T-helper 2 cell treated with Interferon-gamma antibody and Interleukin-4, amounts not matched to agents 100 ng/mL and 5 ng/mL, for 36 hours (primary cell): Measurements from ENCODE around the gene SGO2. TPM values are rescaled to one million over a fixed set of nuclear protein-coding genes. Genes with fewer than 3 reads are reported as not detected.
"Not testable (repeated sequence)": the region's sequence is repeated elsewhere in the genome, so short reads cannot be mapped to it uniquely, and the experiment has no call there.

Source experiments
- intact Hi-C: fragments of 100-400 bp; cut with micrococcal nuclease; formaldehyde crosslinking; loops from one replicate; pipeline ENCODE4 v1.15.1; 2023
- total RNA-seq: library from RNA; stranded (reverse); gene quantifications from 2 replicates; pipeline ENCODE4 v1.2.3, GENCODE V29; 2022

The SGO2 gene
- total RNA-seq, 1 donor from 2014 or later = 45.0 TPM

GRCh38 chr2:200523158-200523557, 2.8 kb upstream of the SGO2 start:
- intact Hi-C loops = no loop called here

DNA sequence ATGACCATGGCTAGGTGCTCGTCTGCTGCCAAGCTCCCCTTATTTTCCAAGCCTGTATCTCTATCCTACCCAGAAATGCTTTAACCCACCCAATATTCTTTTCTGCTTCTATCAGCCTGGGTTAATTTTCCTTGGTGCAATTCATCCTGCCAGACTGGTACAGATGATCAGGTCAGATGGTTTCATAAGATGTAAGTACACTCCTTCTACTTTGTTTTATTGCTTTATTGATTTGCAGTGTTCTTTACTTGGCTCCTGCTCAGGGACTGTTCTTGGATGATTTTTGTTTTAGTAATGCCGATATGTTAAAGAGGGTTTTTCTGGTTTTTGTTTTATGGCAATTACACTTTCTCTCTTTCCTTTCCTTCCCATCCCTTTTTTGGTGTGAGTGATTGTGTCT, 2.4 kb upstream of the SGO2 start:
- intact Hi-C loops = no loop called here

DNA sequence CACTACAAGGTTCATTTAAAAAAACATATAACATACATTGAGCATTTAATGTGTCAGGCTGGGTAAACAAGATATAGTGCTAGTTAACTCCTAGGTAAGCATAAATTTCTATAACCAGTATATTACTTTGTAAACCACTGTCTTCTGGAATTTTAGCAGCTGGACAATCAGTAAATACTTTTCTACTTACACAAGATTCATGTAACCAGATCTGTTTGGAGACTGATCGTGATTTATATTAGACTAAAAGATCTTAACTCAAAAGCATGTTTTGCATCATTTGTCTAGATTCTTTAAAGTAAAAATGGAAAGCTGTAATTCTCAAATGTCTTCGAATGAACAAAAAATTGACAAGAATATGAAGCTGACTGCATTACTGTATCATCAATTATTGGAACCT, 941 bp upstream of the SGO2 start:
- intact Hi-C loops = loop anchor here (5.0 kb wide), 3 partner anchors 52 to 613 kb away; partner anchors contain the start of genes C2orf69 and CLK1

- intact Hi-C loops = loop anchor here (5.0 kb wide), 3 partner anchors 52 to 613 kb away; partner anchors contain the start of genes C2orf69 and CLK1
These were observed 491 bp upstream of the SGO2 start for GRCh38 chr2:200525551-200525881.

DNA sequence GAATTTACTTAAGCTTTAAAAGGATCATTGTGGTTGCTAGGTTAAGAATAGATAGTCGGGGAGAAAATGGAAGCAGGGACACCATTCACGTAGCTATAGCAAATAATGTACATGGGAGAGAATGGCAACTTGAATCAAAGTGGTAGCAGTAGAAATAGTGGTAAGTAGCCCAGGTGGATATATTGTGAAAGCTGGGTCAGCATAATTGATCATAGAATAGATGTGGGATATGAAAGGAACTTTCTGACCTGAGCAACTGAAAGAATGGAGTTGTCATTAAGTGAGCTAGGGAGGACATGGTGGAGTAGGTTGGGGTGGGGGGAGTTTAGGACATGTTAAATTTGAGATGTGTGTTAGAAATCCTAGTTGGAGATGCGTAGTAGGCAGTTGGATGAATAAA, 2.2 kb downstream of the SGO2 start:
- intact Hi-C loops = loop anchor here (5.0 kb wide), 3 partner anchors 49 to 616 kb away; partner anchors contain the start of genes C2orf69 and CLK1

DNA sequence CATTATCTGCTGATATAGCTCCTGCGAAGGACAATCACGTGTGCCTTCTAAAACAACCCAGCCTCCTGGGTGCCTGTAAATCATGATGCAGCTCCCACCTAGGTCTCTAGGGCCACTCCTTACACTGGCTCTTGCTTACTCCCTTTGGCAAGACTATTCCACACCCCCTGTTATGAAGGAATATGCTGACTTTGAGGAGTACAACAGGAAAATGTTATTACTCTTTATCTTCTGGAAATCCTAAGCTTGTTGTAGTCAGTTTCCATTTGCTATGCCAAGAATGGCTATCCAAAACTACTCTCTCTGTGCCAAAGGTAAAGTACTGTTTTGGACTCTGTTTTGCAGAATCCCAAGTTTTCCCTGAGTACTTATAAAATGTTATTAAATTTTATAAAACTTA, 7.7 kb downstream of the SGO2 start:
- intact Hi-C loops = no loop called here

GRCh38 chr2:200534572-200534971, 8.6 kb downstream of the SGO2 start:
- intact Hi-C loops = no loop called here

GRCh38 chr2:200538139-200538538, 12.1 kb downstream of the SGO2 start:
- intact Hi-C loops = no loop called here

DNA sequence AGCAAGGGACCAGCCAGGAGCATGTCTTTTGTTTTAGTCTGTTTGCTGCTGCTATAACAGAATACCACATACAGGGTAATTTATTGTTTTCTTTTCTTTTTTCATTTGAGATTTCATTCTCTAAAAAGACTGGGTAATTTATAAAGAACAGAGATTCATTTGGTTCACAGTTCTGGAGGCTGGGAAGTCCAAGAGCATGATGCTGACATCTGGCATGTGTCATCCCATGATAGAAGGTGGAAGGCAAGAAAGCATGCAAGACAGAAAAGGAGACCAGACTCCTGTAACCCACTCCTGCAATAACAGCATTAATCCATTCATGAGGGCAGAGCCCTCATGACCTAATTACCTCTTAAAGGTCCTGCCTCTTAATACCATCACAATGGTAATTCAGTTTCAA, 14.8 kb downstream of the SGO2 start:
- intact Hi-C loops = no loop called here

GRCh38 chr2:200566596-200566995, 40.6 kb downstream of the SGO2 start:
- intact Hi-C loops = not testable (repeated sequence)

- intact Hi-C loops = no loop called here
These were observed 41.9 kb downstream of the SGO2 start for GRCh38 chr2:200567932-200568331.

DNA sequence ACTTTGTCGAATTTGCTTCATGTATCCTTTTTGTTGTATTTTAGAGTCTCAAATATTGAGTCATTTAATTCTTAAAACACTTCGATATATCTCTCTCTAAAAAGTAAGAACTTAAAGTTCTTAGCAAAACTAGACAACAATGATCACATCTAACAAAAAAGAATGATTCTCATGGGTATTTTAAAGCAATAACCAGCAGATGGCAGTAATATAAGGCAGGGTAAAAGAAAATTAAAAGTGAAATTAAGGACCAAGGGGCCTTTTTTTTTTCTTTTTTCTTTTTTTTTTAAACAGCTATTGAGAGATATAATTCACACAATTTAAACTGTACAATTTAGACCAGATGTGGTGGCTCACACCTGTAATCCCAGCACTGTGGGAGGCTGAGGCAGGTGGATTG, 50.0 kb downstream of the SGO2 start:
- intact Hi-C loops = loop anchor here (5.0 kb wide), 2 partner anchors 49 to 236 kb away; partner anchors contain the start of genes BZW1 and SGO2

DNA sequence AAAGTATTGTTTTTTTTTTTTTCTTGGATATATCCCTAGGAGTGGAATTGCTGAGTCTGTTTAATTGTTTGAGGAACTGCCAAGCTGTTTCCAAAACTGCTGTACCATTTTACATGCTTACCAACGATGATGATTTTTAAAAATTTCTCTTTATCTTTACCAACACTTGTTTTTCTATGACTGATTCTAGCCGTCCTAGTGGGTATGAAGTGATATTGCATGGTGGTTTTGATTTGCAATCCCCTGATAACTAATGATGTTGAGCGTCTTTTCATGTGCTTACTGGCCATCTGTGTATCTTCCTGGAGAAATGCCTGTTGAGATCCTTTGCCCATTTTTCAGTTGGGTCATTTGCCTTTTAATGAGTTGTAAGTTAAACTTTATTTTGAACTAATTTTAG, 51.0 kb downstream of the SGO2 start:
- intact Hi-C loops = loop anchor here (5.0 kb wide), 2 partner anchors 50 to 235 kb away; partner anchors contain the start of genes BZW1 and SGO2

DNA sequence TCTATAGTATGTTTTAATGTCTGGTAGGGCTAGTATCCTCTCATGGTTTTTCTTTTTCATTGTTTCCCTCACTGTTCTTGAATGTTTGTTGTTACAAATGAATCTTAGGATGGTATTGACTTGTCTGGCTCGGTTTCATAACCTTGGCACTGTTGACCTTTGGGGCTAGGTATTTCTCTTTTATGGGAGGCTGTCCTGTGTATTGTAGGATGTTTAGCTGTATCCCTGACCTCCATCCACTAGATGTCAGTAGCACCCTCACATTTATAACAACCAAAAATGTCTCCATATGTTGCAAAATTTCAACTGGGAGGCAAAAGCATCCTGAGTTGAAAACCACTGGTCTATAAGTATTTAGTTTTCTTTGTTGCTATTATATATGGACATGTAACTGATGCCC, 52.8 kb downstream of the SGO2 start:
- intact Hi-C loops = loop anchor here (1.0 to 5.0 kb wide), 3 partner anchors 51 to 234 kb away; partner anchors contain the start of genes BZW1 and SGO2

GRCh38 chr2:200584639-200585038, 58.6 kb downstream of the SGO2 start:
- intact Hi-C loops = no loop called here

GRCh38 chr2:200585340-200585729, 59.3 kb downstream of the SGO2 start:
- intact Hi-C loops = no loop called here

- intact Hi-C loops = no loop called here
These were observed 60.0 kb downstream of the SGO2 start, which contains the start of gene AOX1 for GRCh38 chr2:200585730-200586643. Gene AOX1 (plus strand): TSS chr2:200586014. CDS start chr2:200586109, 95 bp downstream.

DNA sequence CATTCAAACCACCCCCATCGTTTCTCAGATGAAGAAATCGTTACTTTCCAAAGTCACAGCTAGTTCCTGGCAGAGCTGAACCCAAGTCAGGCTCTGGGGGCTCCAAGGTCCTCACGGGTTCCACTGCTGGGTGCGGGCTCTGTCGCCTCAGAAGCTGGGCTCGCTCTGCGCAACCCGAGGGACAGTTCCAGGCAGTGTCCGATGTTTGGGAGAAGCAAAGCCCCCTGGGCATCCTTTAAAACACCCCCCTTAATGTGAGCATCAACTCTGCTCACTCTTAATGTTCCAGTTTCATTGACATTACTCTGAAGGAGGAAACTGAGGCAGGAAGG, 60.6 kb downstream of the SGO2 start:
- intact Hi-C loops = no loop called here

DNA sequence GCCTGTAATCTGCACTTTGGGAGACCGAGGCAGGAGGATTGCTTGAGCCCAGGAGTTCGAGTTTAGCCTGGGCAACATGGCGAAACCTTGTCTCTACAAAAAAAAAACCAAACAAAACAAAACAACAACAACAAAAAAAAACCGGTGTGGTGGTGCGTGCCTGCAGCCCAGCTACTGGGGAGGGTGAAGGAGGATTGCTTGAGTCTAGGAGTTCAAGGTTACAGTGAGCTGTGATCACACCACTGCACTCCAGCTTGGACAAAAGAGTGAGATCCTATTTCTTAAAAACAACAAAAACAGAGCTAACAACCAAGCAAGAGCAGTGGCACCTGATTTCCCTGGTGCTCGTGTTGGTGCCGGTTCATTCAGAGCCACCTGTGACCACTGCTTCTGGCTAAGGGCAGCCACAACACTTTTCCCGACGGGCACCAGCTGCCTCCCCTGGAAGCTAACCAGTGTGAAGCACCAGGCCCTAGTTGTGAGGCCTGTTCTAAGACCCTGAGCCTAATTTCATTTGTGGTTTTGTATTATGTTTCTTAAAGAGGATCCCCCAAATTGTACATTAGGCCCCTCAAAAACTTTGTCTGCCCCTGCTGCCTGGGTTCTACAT, 61.1 kb downstream of the SGO2 start:
- intact Hi-C loops = no loop called here

DNA sequence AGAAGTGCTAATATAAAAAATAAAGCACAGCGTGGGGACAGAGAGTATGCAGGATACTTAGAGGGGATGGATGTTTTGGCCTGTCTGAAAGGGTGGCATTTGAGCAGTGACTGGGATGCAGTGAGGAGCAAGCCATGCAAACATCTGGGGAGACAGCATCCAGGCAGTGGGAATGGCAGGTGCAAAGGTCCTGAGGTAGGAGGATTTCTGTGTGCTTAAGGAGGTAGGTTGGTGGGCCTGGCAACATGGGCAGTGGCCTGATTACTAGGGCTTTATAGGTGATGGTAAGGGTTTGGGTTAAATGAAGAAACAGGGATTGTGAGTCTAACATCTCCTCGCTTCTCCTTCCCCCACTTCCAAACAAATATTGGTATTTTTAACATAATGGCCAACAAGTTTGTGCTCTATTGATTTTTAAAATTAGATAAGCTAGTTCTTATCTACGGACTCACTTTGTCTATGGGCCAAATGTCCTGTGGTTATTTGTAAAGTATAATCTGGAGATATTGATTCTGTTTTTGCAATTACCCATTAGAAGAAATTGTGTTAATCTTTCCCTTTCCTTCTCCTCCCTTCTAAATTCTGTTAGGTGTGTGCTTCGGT, 62.2 kb downstream of the SGO2 start:
- intact Hi-C loops = no loop called here

DNA sequence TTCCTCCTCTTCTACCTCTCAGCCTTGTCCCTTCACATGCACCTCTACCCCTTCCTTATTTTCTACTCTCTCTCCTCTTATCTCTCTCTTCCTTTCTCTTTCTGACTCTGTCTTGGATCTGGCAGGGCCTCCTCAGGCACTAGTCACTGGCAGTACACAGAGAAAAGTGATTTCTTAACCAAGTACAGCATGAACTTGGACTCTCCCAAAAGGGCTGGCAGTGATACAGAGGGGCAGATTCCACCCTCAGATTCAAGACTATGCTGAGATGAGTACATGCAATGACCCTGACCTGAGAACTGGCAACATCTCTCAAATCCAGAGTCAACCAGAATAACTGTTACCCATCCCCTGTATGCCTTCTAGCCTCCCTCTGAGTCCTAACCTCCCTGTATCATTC, 64.1 kb downstream of the SGO2 start:
- intact Hi-C loops = no loop called here

GRCh38 chr2:200591308-200591707, 65.3 kb downstream of the SGO2 start:
- intact Hi-C loops = no loop called here
